H1 (cell line): ENCODE results near the gene ZNF385C. TPM values are rescaled to one million over a fixed set of nuclear protein-coding genes. Genes with fewer than 3 reads are reported as not detected.
A peak's percentile ranks its signal among the peaks of the same experiment; 100 is the strongest.

Experiments used
- CTCF ChIA-PET: fragments of 300-600 bp; sonication (Branson Sonifier 250); formaldehyde crosslinking; loops from one replicate; lab custom pipeline; 2021; ENCODE audit not compliant: partially characterized antibody; lab: Charles Lee
- POLR2A ChIA-PET: fragments of 300-600 bp; sonication (Branson Sonifier 250); formaldehyde crosslinking; loops from one replicate; lab custom pipeline; 2021; ENCODE audit warnings: inconsistent platforms; ENCODE audit not compliant: partially characterized antibody; lab: Charles Lee
- DNase-seq, 2 experiments: peaks; one replicate each; pipeline versions ENCODE4 v3.0.0 to v3.0.0-alpha.2; 2010 to 2022; ENCODE audit warnings: low spot score in 2 of 2, low read depth in 1 of 2, mixed read lengths in 1 of 2
- FAIRE-seq: peaks from 2 replicates; lab custom pipeline; 2011; peaks lifted over from hg19 to GRCh38; lab: Jason Lieb, UNC
- H2AFZ ChIP-seq: 2 replicates; pipeline ENCODE4 v1.8.1; 2012; ENCODE audit warnings: low read length, inconsistent platforms
- H2AK5ac ChIP-seq: 2 replicates; pipeline ENCODE4 v1.6.1; 2013; ENCODE audit warnings: low read depth, low read length
- H2BK120ac ChIP-seq: replicated peaks from 2 replicates; pipeline ENCODE3; 2013; ENCODE audit warnings: low read depth, low read length, inconsistent platforms
- H2BK12ac ChIP-seq: 2 replicates; pipeline ENCODE4 v1.6.1; 2013; ENCODE audit warnings: low read depth, low read length
- H2BK15ac ChIP-seq: 2 replicates; pipeline ENCODE4 v1.6.1; 2013; ENCODE audit warnings: low read length
- H2BK20ac ChIP-seq: 2 replicates; pipeline ENCODE4 v1.6.1; 2013; ENCODE audit warnings: low read length
- H2BK5ac ChIP-seq: 2 replicates; pipeline ENCODE4 v1.6.1; 2013; ENCODE audit warnings: low read depth, low read length
- H3K14ac ChIP-seq: 2 replicates; pipeline ENCODE4 v1.6.1; 2013; ENCODE audit warnings: inconsistent platforms; ENCODE audit not compliant: insufficient read length
- H3K18ac ChIP-seq: 2 replicates; pipeline ENCODE4 v1.6.1; 2013; ENCODE audit warnings: low read length; ENCODE audit errors: extremely low read depth
- H3K23ac ChIP-seq: 2 replicates; pipeline ENCODE4 v1.6.1; 2013; ENCODE audit warnings: inconsistent platforms; ENCODE audit not compliant: insufficient read length
- H3K23me2 ChIP-seq: 2 replicates; pipeline ENCODE4 v1.6.1; 2013; ENCODE audit warnings: low read depth, low read length
- H3K27ac ChIP-seq: 2 replicates; pipeline ENCODE4 v1.6.1; 2011; ENCODE audit warnings: low read depth, low read length, inconsistent platforms
- H3K27me3 ChIP-seq, 4 experiments: replicated peaks in 1 of 4; 1 replicate in 1 of 4; 2 replicates in 3 of 4; pipeline versions ENCODE4 v1.6.1 to v1.8.1; 2011 to 2013; ENCODE audit warnings: low read length in 3 of 4, mild to moderate bottlenecking in 3 of 4, inconsistent platforms in 2 of 4, mixed read lengths in 2 of 4, moderate library complexity in 1 of 4; ENCODE audit not compliant: control insufficient read depth in 3 of 4, insufficient read depth in 3 of 4; ENCODE audit errors: extremely low read depth in 1 of 4
- H3K36me3 ChIP-seq, 4 experiments: 2 replicates each; pipeline versions ENCODE4 v1.6.1 to v1.8.1; 2011 to 2013; ENCODE audit warnings: mild to moderate bottlenecking in 4 of 4, low read length in 3 of 4, moderate library complexity in 2 of 4, control low read depth in 1 of 4, inconsistent platforms in 1 of 4; ENCODE audit not compliant: insufficient read depth in 4 of 4, control insufficient read depth in 2 of 4
- H3K4ac ChIP-seq: replicated peaks from 2 replicates; pipeline ENCODE3; 2013; ENCODE audit warnings: low read length, low read depth, mixed read lengths, inconsistent platforms; ENCODE audit not compliant: insufficient read length
- H3K4me1 ChIP-seq, 4 experiments: replicated peaks in 1 of 4; 1 replicate in 1 of 4; 2 replicates in 3 of 4; pipeline versions ENCODE4 v1.6.1 to v1.8.1; 2011 to 2013; ENCODE audit warnings: low read length in 3 of 4, inconsistent platforms in 2 of 4, mixed read lengths in 1 of 4; ENCODE audit not compliant: insufficient read depth in 4 of 4, control insufficient read depth in 3 of 4
- H3K4me2 ChIP-seq, 2 experiments: 2 replicates each; pipeline versions ENCODE4 v1.6.1 to v1.8.1; 2011 to 2013; ENCODE audit warnings: low read depth in 2 of 2, low read length in 2 of 2, control low read depth in 1 of 2, inconsistent platforms in 1 of 2, mild to moderate bottlenecking in 1 of 2; ENCODE audit not compliant: insufficient read depth in 1 of 2
- H3K4me3 ChIP-seq, 4 experiments: fragments of 200-600, 300-600 bp in 1 of 4; sonication (generic), shearing (Covaris generic), sonication (Bioruptor Twin) in 1 of 4; 2 replicates each; pipeline versions ENCODE4 v1.5.1 to v1.8.1; 2011 to 2016; ENCODE audit warnings: low read length in 4 of 4, low read depth in 3 of 4, control low read depth in 2 of 4, inconsistent platforms in 2 of 4, mild to moderate bottlenecking in 2 of 4, mixed read lengths in 1 of 4, moderate library complexity in 1 of 4; ENCODE audit not compliant: insufficient read depth in 2 of 4; ENCODE audit errors: extremely low read depth in 1 of 4
- H3K56ac ChIP-seq: replicated peaks from 2 replicates; pipeline ENCODE3; 2013; ENCODE audit warnings: low read depth, mild to moderate bottlenecking, mixed read lengths, low read length, inconsistent platforms; ENCODE audit not compliant: insufficient read length
- H3K79me1 ChIP-seq: 2 replicates; pipeline ENCODE4 v1.6.1; 2013; ENCODE audit warnings: low read depth, low read length, control low read depth
- H3K79me2 ChIP-seq, 2 experiments: 2 replicates each; pipeline versions ENCODE4 v1.6.1 to v1.8.1; 2012 to 2013; ENCODE audit warnings: low read length in 2 of 2, mild to moderate bottlenecking in 2 of 2, inconsistent platforms in 1 of 2; ENCODE audit not compliant: insufficient read depth in 2 of 2, control insufficient read depth in 1 of 2
- H3K9ac ChIP-seq, 4 experiments: replicated peaks in 1 of 4; 1 replicate in 1 of 4; 2 replicates in 3 of 4; pipeline versions ENCODE4 v1.6.1 to v1.8.1; 2011 to 2013; ENCODE audit warnings: low read depth in 3 of 4, low read length in 3 of 4, control low read depth in 2 of 4, mild to moderate bottlenecking in 2 of 4, moderate library complexity in 2 of 4, inconsistent platforms in 1 of 4; ENCODE audit errors: extremely low read depth in 1 of 4
- H3K9me3 ChIP-seq, 2 experiments: 2 replicates each; pipeline versions ENCODE4 v1.6.1 to v1.8.1; 2012 to 2013; ENCODE audit warnings: mild to moderate bottlenecking in 2 of 2, moderate library complexity in 2 of 2, control low read depth in 1 of 2, inconsistent platforms in 1 of 2, low read depth in 1 of 2, low read length in 1 of 2, mixed read lengths in 1 of 2; ENCODE audit not compliant: insufficient read depth in 2 of 2
- H4K20me1 ChIP-seq, 2 experiments: replicated peaks in 1 of 2; 2 replicates each; pipeline versions ENCODE3 to v1.8.1; 2011 to 2013; ENCODE audit warnings: inconsistent platforms in 2 of 2, low read length in 2 of 2, mild to moderate bottlenecking in 1 of 2; ENCODE audit not compliant: insufficient read depth in 2 of 2, control insufficient read depth in 1 of 2
- H4K5ac ChIP-seq: 2 replicates; pipeline ENCODE4 v1.6.1; 2013; ENCODE audit warnings: low read length, low read depth, mixed read lengths, inconsistent platforms; ENCODE audit not compliant: insufficient read length
- H4K8ac ChIP-seq: 2 replicates; pipeline ENCODE4 v1.8.0; 2013; ENCODE audit warnings: mild to moderate bottlenecking, moderate library complexity, low read length, inconsistent platforms; ENCODE audit not compliant: insufficient read depth; ENCODE audit errors: extremely low read depth
- H4K91ac ChIP-seq: replicated peaks from 2 replicates; pipeline ENCODE3; 2013; ENCODE audit warnings: low read length, mixed read lengths, inconsistent platforms; ENCODE audit not compliant: insufficient read length
- FOSL1 ChIP-seq: IDR thresholded peaks from 2 replicates; pipeline ENCODE4 v1.6.1; 2011; ENCODE audit warnings: mild to moderate bottlenecking, low read depth, low read length, moderate library complexity; ENCODE audit not compliant: insufficient read depth
- HDAC2 ChIP-seq, 2 experiments: fragments of 300-600 bp in 1 of 2; sonication (generic) in 1 of 2; IDR thresholded peaks; 2 replicates each; pipeline ENCODE4 v1.6.1; 2011 to 2012; ENCODE audit warnings: low read depth in 2 of 2, low read length in 2 of 2, mild to moderate bottlenecking in 2 of 2, moderate library complexity in 2 of 2, borderline replicate concordance in 1 of 2, inconsistent platforms in 1 of 2
- KDM1A ChIP-seq: fragments of 200-600, 300-600 bp; sonication (generic); IDR thresholded peaks from 2 replicates; pipeline ENCODE4 v1.7.1; 2016; ENCODE audit warnings: mild to moderate bottlenecking, low read length, borderline replicate concordance
- RBBP5 ChIP-seq: IDR thresholded peaks from 2 replicates; pipeline ENCODE4 v1.7.1; 2012; ENCODE audit warnings: low read depth, mild to moderate bottlenecking, inconsistent platforms, low read length, moderate library complexity, borderline replicate concordance
- RXRA ChIP-seq: IDR thresholded peaks from 2 replicates; pipeline ENCODE4 v1.6.1; 2011; ENCODE audit warnings: low read depth, mild to moderate bottlenecking, low read length, moderate library complexity; ENCODE audit not compliant: insufficient read depth
- SIX5 ChIP-seq: IDR thresholded peaks from 2 replicates; pipeline ENCODE4 v1.6.1; 2011; ENCODE audit warnings: mild to moderate bottlenecking, low read depth, low read length
- SP4 ChIP-seq: IDR thresholded peaks from 2 replicates; pipeline ENCODE4 v1.6.1; 2012; ENCODE audit warnings: low read length, inconsistent platforms
- TEAD4 ChIP-seq: IDR thresholded peaks from 2 replicates; pipeline ENCODE4 v1.6.1; 2012; ENCODE audit warnings: low read depth, low read length, inconsistent platforms, mixed read lengths
- WGBS, 2 experiments: shearing (Covaris generic) in 1 of 2; methylation state at CpG; one replicate each; pipeline versions ENCODE4 v1.1.6 to v1.1.7; 2013 to 2015; ENCODE audit warnings: low lambda C conversion rate in 2 of 2, mixed read lengths in 2 of 2, inconsistent platforms in 1 of 2, low coverage in 1 of 2, missing lambda C conversion rate in 1 of 2; ENCODE audit not compliant: insufficient replicate concordance in 2 of 2, insufficient coverage in 1 of 2, insufficient read length in 1 of 2; ENCODE audit errors: extremely low coverage in 1 of 2, missing lambda C conversion rate in 1 of 2; 5-methylcytosine and 5-hydroxymethylcytosine counted together
- polyA plus RNA-seq, 7 experiments: library from polyadenylated mRNA; depleted of rRNA in 3 of 7; stranded (reverse) in 5 of 7; unstranded in 2 of 7; fragments of >200 nt in 5 of 7; fragments of 200-250 nt in 2 of 7; gene quantifications; 1 replicate in 5 of 7; 2 replicates in 1 of 7; 4 replicates in 1 of 7; pipeline versions ENCODE4 v1.2.1 to v1.2.3, GENCODE V29; 2011 to 2013; ENCODE audit warnings: missing spikeins in 2 of 7, mixed read lengths in 2 of 7
- total RNA-seq: library from RNA; stranded (reverse); fragmentation: NEBNext Ultra II Directional; extraction: Animal tissue kit (Norgen Biotek cat#: 25700); gene quantifications from 2 replicates; pipeline ENCODE4 v1.2.1, GENCODE V29; 2021
- TF ChIP-seq, protein P1 (sequence below), 3 experiments: IDR thresholded peaks; 1 replicate in 2 of 3; 2 replicates in 1 of 3; pipeline versions ENCODE4 v1.5.1 to v1.6.1; 2011; ENCODE audit warnings: low read length in 3 of 3, mild to moderate bottlenecking in 3 of 3, inconsistent platforms in 2 of 3, low read depth in 1 of 3, moderate library complexity in 1 of 3; ENCODE audit not compliant: insufficient read depth in 1 of 3; ENCODE audit errors: control extremely low read depth in 1 of 3

Gene ZNF385C
- total and polyA plus RNA-seq, 2 of the 8 experiments (the other 6 are each of a cell fraction or from before 2014, with no cell fraction given): 3.9 to 6.1 TPM

DNA sequence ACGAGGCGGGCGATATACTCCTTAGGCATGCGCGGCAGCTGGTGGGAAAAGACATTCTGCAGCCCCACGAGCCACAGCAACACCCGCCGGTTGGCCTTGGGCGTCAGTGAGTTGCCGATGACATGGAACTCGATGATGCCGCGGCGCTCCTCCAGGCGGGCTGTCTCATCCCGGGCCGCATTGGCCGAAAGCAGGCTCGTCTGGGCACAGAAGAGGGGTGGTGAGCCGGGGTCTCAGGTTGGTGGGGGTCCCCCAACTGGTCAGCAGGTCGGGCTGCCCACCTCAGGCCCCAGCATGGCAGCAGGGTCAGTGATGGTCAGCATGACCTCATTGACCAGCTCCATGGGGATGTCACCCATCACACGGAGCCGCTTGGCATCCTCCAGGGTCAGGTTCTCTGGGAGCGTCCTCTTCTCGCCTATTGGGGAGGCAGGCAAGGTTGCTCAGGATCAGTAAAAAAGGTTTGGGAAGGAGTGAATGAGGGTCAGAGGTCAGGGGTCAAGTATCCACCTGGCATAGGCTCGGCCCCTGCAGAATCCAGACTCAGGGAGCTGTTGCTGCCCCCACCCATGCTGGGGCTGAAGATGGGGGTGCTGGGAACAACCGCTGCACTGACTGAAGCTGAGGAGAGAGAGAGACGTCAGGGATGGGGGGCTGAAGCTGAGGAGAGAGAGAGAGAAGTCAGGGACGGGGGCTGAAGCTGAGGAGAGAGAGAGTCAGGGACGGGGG, 19.3 kb upstream of the ZNF385C start:
- Histone ChIP-seq H4K5ac (no peak overlapping the region), H4K8ac (peak overlapping the region; percentile 3; the same call in 1 of the 2 replicates), H3K27me3 (no peaks in the 10 kb centered on the region), H2BK5ac (no peak overlapping the region), H4K91ac (no peak overlapping the region), H2AFZ (no peak overlapping the region), H3K27ac (no peak overlapping the region), H3K79me1 (no peaks in the 10 kb centered on the region; the same call in 1 of the 2 replicates), H3K14ac (no peak overlapping the region), H3K79me2 (no peaks in the 10 kb centered on the region), H3K36me3 (peaks cover 3 to 20% (median 5%) of the 10 kb centered on the region in 4 experiments; a peak in 6 of 8 replicates), H2BK12ac (no peak overlapping the region), H3K9me3 (no peaks in the 10 kb centered on the region), H3K4ac (no peak overlapping the region), H4K20me1 (peaks cover 0 to 5% of the 10 kb centered on the region in 2 experiments), H2BK20ac (no peak overlapping the region), H2BK120ac (no peak overlapping the region), H3K18ac (no peak overlapping the region), H3K23ac (no peak overlapping the region), H3K4me2 (no peak overlapping the region), H3K9ac (no peak overlapping the region), H3K4me1 (peaks cover 0 to 14% (median 9%) of the 10 kb centered on the region in 4 experiments; a peak in 6 of 7 replicates), H2BK15ac (no peak overlapping the region), H3K4me3 (no peak overlapping the region), H2AK5ac (no peak overlapping the region), H3K56ac (no peak overlapping the region), H3K23me2 (peaks cover 6% of the 10 kb centered on the region)
- ChIA-PET CTCF (interaction anchor here (0.6 to 39.4 kb wide), 20 partner anchors 15 to 184 kb away, joined by 3 to 1084 read pairs (median 9); partner anchors contain the start of genes DNAJC7, KCNH4, NKIRAS2 and ZNF385C), POLR2A (interaction anchor here (0.6 to 1.0 kb wide), 3 partner anchors 96 to 740 kb away, joined by 3 to 4 read pairs (median 3); no protein-coding TSS in a partner anchor)
- FAIRE-seq (no peak), DNase-seq (no peak)
- WGBS, 2 experiments: 97% methylated on average over 22 of the region's 30 CpGs; no CpG with 5 or more reads in 1 of the 2 experiments
- TF ChIP-seq RXRA (no peak), HDAC2 (IDR thresholded peaks at IDR 0.05; ENCODE audit: borderline replicate concordance in 1 of 2, low read depth in 2 of 2, low read length in 2 of 2) (no peak), KDM1A (no peak), FOSL1 (no peak), SP4 (no peak), TEAD4 (no peak), RBBP5 (no peak), SIX5 (no peak)
- TF ChIP-seq, protein P1, sequence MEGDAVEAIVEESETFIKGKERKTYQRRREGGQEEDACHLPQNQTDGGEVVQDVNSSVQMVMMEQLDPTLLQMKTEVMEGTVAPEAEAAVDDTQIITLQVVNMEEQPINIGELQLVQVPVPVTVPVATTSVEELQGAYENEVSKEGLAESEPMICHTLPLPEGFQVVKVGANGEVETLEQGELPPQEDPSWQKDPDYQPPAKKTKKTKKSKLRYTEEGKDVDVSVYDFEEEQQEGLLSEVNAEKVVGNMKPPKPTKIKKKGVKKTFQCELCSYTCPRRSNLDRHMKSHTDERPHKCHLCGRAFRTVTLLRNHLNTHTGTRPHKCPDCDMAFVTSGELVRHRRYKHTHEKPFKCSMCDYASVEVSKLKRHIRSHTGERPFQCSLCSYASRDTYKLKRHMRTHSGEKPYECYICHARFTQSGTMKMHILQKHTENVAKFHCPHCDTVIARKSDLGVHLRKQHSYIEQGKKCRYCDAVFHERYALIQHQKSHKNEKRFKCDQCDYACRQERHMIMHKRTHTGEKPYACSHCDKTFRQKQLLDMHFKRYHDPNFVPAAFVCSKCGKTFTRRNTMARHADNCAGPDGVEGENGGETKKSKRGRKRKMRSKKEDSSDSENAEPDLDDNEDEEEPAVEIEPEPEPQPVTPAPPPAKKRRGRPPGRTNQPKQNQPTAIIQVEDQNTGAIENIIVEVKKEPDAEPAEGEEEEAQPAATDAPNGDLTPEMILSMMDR (IDR thresholded peaks at IDR 0.05; ENCODE audit: control extremely low read depth in 1 of 3, insufficient read depth in 1 of 3, low read depth in 1 of 3, low read length in 3 of 3): no peak
